Esophagus (tissue), 2 donors: ENCODE results near the gene GLRX. TPM values are rescaled to one million over a fixed set of nuclear protein-coding genes. Genes with fewer than 3 reads are reported as not detected.

Experiments
- H3K27ac ChIP-seq, 2 donors: one replicate each; pipeline ENCODE4 v1.5.1; 2013; ENCODE audit warnings: low read depth in 2 of 2, mild to moderate bottlenecking in 2 of 2, inconsistent platforms in 1 of 2, low read length in 1 of 2, moderate library complexity in 1 of 2
- H3K27me3 ChIP-seq, 2 donors: one replicate each; pipeline ENCODE4 v1.6.1; 2013; ENCODE audit warnings: low read length in 2 of 2, control low read depth in 1 of 2, mild to moderate bottlenecking in 1 of 2; ENCODE audit not compliant: insufficient read depth in 2 of 2, control insufficient read depth in 1 of 2
- H3K36me3 ChIP-seq, 2 donors: one replicate each; pipeline ENCODE4 v1.6.1; 2013; ENCODE audit warnings: low read length in 1 of 2; ENCODE audit not compliant: control insufficient read depth in 2 of 2, insufficient read depth in 2 of 2
- H3K4me1 ChIP-seq, 2 donors: one replicate each; pipeline ENCODE4 v1.6.1; 2013; ENCODE audit warnings: low read length in 1 of 2; ENCODE audit not compliant: control insufficient read depth in 2 of 2, insufficient read depth in 2 of 2
- H3K4me3 ChIP-seq, 2 donors: one replicate each; pipeline ENCODE4 v1.5.1; 2013; ENCODE audit warnings: low read length in 2 of 2, mild to moderate bottlenecking in 2 of 2, low read depth in 1 of 2, moderate library complexity in 1 of 2
- H3K9me3 ChIP-seq, 2 donors: one replicate each; pipeline ENCODE4 v1.6.1; 2013; ENCODE audit warnings: mild to moderate bottlenecking in 2 of 2, low read depth in 1 of 2, low read length in 1 of 2, moderate library complexity in 1 of 2; ENCODE audit not compliant: control insufficient read depth in 2 of 2, insufficient read depth in 1 of 2
- WGBS, 2 donors: extraction: QIAGEN DNeasy Blood & Tissue Kit; methylation state at CpG; one replicate each; pipeline ENCODE4 v1.1.7; 2013; 5-methylcytosine and 5-hydroxymethylcytosine counted together
- polyA plus RNA-seq, 2 donors: library from polyadenylated mRNA; stranded (reverse); fragments of 200-250 nt; gene quantifications; one replicate each; pipeline ENCODE4 v1.2.3, GENCODE V29; 2013
- donor health status: healthy with polysubstance abuse.
- donor health status: Bipolar disorder and iron deficiency.

GLRX gene
- polyA plus RNA-seq, 2 donors, result 5.6 to 11.1 TPM

DNA sequence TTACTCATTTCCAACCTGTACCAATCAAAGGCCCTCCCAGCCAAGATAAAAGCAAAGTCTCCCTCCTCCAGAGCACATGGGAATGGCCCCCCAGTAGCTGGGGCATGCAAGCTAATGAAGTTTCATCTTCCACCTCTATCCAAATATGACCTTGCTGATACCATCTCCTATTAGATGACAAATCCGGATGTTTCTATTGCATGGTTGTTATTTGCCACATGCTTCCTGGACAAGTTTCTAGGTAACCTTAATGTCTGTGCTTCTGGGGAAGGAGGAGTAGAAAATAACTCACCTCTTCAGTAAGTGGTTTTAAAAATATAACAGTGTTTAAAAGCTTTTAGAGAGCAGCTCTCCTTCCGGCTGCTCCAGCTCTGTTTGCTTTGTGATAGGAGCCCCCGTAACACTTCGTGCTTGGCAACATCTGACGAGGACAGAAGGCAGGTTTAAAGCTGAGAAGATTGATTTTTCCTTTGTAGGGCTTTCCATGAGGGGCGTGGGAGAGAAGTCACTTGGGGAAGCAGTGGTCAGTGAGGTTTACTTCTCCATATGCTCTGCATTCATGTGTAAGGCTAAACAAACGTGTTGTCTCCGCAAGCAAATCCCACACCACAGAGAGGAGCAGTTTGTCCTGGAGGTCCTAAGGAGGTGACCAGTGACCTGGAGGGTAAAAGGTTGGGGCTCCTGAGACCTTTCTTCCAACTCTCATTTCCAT, 40.3 kb upstream of the GLRX start:
- peaks cover 0 to 5% of the 10 kb centered on the region in 2 donors for H3K4me1 ChIP-seq

DNA sequence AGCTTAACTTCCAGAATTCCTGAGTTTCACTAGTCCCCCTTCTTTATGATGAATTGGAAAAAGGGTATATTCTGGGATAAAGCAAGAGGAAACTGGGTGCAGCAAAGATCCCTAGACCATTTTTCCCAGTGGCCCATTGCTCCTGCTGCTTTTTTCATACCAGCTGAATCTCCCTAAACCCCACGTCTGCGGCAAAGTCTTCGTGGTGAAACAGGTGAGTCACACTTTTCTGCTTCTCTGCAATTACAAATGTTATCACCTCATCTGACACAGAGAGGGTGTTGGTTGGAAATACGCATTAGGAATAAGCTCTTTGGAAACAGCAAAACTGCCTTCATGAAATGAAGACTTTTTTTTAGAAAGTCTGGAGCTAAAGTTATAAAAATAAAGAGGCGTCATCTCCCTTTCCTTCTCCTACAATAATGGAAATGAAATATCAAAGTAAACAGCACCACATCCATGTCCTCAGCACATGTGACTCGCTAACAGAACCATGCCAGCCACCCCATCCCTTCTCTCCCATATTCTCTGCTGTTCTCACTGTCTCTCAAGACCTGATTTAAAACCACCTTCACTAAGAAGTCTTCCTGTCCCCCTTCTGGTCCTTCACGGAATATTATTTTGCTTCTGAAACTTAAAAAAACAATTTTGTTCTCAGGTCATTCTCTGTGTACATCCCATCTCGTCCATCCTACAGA, 39.5 kb upstream of the GLRX start:
- H3K27me3 ChIP-seq, result no peaks in the 10 kb centered on the region
- no peaks in the 10 kb centered on the region for H3K36me3 ChIP-seq
- 64 to 79% methylated on average over 8 of the region's 8 CpGs for WGBS, 2 donors
- peaks cover 0 to 11% of the 10 kb centered on the region in 2 donors for H3K4me1 ChIP-seq
- H3K4me3 ChIP-seq, result no peak overlapping the region
- H3K27ac ChIP-seq, result peak overlapping the region; percentile 1 to 41
- no peaks in the 10 kb centered on the region for H3K9me3 ChIP-seq

More for the DNA sequence above, 40.3 kb upstream of the GLRX start:
- Histone ChIP-seq H3K4me3 (no peak overlapping the region), H3K9me3 (no peaks in the 10 kb centered on the region), H3K36me3 (no peaks in the 10 kb centered on the region), H3K27ac (peak overlapping the region; percentile 22 to 25), H3K27me3 (no peaks in the 10 kb centered on the region)
- 75 to 86% methylated on average over 8 of the region's 8 CpGs for WGBS, 2 donors

DNA sequence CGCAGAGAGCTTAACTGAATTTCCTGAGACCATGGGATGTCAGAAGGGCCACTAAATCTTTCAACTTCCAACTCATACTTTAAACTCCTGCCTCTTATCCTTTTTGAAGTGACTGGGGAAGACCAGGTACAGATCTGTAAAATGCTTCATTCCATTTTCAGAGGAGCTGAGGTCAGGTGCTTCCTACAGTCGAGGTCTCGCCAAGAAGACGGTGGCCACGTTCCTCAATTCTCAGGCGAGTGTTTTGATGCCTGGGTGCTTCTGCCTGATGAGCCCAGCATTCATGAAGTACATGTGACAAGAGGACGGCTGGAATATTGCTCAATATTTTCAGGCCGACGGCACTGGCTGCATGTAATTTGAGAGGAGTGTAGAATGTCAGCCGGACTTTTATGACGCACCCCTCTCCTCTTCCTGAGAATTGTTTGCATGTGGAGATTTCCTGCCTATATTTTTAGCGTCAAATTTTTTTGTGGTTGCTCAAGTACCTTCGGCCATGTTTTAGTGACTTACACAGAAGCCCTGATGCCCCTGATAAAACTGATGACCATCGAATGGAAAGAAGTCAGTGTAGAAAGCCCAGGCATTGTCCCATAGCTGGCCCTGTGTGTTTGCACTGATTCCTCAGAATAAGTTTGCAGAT, 38.8 kb upstream of the GLRX start:
- H3K9me3 ChIP-seq, result no peaks in the 10 kb centered on the region
- WGBS, 2 donors, result 60 to 62% methylated on average over 14 of the region's 14 CpGs
- no peaks in the 10 kb centered on the region for H3K36me3 ChIP-seq
- no peaks in the 10 kb centered on the region for H3K27me3 ChIP-seq
- H3K4me1 ChIP-seq, result peaks cover 0 to 14% of the 10 kb centered on the region in 2 donors
- H3K27ac ChIP-seq, result peak overlapping the region; percentile 3 to 24
- H3K4me3 ChIP-seq, result no peak overlapping the region

GRCh38 chr5:95859661-95860060, 37.1 kb upstream of the GLRX start:
- Histone ChIP-seq H3K4me3 (no peak overlapping the region), H3K9me3 (no peaks in the 10 kb centered on the region), H3K4me1 (peaks cover 0 to 14% of the 10 kb centered on the region in 2 donors), H3K27ac (peak overlapping the region; percentile 64 to 78), H3K27me3 (no peaks in the 10 kb centered on the region), H3K36me3 (no peaks in the 10 kb centered on the region)
- WGBS, 2 donors, result 69 to 90% methylated on average over 4 of the region's 4 CpGs

DNA sequence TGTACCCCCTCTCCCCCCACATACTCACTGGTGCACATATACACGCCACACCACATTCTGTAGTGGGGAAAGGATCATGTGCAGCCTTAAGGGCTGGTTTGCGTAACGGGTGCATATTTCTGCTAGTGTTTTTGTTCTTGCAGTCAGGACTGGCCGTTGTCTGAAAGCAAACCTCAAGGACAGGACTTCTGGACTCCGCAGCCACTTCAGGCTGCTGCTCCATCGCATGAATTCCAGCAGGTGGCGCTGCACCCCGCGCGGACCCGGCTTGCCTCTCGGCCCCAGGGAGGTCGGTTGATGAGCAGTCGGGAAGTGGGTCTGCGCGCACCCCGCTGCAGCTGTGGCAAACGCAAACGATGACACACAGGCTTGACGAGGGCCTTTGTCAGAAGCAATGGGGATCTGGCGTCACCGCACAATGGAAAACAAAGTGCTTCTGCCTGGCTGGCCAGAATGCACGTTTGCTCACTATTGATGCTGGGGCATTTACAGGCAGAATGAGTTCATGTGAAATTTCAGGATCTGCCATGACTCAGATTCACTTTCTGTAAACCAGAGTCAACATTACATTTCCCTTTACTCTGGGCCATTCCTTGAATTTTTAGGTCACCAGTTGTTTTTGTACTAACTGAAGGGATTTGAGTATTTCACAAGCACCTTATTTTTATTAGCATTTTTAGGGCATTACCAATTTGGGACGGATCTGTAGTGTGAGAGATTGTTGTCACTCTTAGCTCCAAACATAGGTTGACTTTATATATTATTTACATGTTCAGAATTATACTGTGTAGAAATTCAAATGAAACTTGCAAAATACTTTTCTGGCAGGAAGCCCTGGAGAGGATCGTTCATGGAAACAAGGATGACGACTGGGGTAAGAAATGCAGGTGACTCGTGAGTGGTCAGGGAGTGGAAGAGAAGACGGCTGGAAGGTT, 36.4 kb upstream of the GLRX start:
- H3K4me3 ChIP-seq, result peak overlapping the region; percentile 13 to 30

GRCh38 chr5:95858023-95858461, 35.5 kb upstream of the GLRX start:
- H3K4me1 ChIP-seq, result peaks cover 0 to 14% of the 10 kb centered on the region in 2 donors
- no peaks in the 10 kb centered on the region for H3K27me3 ChIP-seq
- no peaks in the 10 kb centered on the region for H3K36me3 ChIP-seq
- peak overlapping the region; percentile 97 for H3K27ac ChIP-seq
- WGBS, 2 donors, result 32 to 54% methylated on average over 8 of the region's 8 CpGs
- H3K9me3 ChIP-seq, result no peaks in the 10 kb centered on the region
- peak overlapping the region in 1 of 2 donors; percentile 13 for H3K4me3 ChIP-seq

More for the DNA sequence above, 36.4 kb upstream of the GLRX start:
- no peaks in the 10 kb centered on the region for H3K36me3 ChIP-seq
- peaks cover 0 to 14% of the 10 kb centered on the region in 2 donors for H3K4me1 ChIP-seq
- WGBS, 2 donors, result 7 to 9% methylated on average over 28 of the region's 28 CpGs
- H3K27ac ChIP-seq, result peak overlapping the region; percentile 97
- H3K9me3 ChIP-seq, result no peaks in the 10 kb centered on the region
- H3K27me3 ChIP-seq, result no peaks in the 10 kb centered on the region

DNA sequence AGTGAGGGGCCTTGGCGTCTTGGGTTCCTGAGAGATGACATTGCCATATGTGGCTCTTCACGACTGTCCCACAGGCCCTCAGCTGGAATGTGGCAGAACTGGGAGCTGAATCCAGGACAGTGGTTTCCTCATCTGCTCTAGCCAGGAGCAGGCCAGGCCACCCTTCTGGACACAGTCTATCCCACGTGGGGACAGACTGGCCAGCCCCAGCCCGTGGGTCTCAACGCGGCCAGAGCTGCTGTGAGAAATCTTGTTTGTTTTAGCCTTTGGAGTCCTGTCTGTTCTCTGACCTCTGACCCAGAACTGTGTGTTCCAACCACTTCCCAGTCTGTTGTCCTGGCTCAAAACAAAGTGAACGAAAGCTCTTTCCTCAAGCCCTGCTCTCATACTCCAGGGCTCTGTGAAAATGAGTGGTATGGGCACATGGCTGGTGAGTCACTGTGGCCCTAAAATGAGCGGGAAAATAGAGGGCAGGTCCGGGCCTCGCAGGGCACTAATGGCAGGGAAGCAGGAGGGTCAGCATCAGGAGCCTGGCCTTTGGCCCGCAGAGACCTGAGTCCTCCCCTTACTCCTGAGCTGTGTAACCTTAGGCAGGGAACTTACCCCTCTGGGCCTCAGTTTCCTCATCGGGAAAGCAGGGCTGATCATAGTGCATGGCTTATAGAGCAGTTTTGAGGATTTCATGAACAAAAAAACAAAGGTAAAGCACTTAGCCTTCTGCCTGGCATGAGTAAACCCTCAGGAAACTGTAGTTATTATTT, 34.8 kb upstream of the GLRX start:
- peak overlapping the region; percentile 97 for H3K27ac ChIP-seq
- no peak overlapping the region for H3K4me3 ChIP-seq
- 64 to 70% methylated on average over 12 of the region's 12 CpGs for WGBS, 2 donors
- no peaks in the 10 kb centered on the region for H3K27me3 ChIP-seq
- no peaks in the 10 kb centered on the region for H3K36me3 ChIP-seq
- peaks cover 0 to 14% of the 10 kb centered on the region in 2 donors for H3K4me1 ChIP-seq
- no peaks in the 10 kb centered on the region for H3K9me3 ChIP-seq

- H3K9me3 ChIP-seq, result no peaks in the 10 kb centered on the region
- H3K27ac ChIP-seq, result peak overlapping the region; percentile 17 to 57
- no peaks in the 10 kb centered on the region for H3K27me3 ChIP-seq
- 82 to 87% methylated on average over 7 of the region's 7 CpGs for WGBS, 2 donors
- H3K4me3 ChIP-seq, result no peak overlapping the region
- peaks cover 0 to 14% of the 10 kb centered on the region in 2 donors for H3K4me1 ChIP-seq
- H3K36me3 ChIP-seq, result no peaks in the 10 kb centered on the region
Observed at GRCh38 chr5:95856501-95856981, 34.0 kb upstream of the GLRX start.
